ENCODE data around the gene GMPS. TPM values are rescaled to one million over a fixed set of nuclear protein-coding genes. Genes with fewer than 3 reads are reported as not detected.

GMPS gene
- total and polyA plus RNA-seq, 2 of the 8 experiments (the other 6 are each of a cell fraction or from before 2014, with no cell fraction given) = 57.7 to 175 TPM

DNA sequence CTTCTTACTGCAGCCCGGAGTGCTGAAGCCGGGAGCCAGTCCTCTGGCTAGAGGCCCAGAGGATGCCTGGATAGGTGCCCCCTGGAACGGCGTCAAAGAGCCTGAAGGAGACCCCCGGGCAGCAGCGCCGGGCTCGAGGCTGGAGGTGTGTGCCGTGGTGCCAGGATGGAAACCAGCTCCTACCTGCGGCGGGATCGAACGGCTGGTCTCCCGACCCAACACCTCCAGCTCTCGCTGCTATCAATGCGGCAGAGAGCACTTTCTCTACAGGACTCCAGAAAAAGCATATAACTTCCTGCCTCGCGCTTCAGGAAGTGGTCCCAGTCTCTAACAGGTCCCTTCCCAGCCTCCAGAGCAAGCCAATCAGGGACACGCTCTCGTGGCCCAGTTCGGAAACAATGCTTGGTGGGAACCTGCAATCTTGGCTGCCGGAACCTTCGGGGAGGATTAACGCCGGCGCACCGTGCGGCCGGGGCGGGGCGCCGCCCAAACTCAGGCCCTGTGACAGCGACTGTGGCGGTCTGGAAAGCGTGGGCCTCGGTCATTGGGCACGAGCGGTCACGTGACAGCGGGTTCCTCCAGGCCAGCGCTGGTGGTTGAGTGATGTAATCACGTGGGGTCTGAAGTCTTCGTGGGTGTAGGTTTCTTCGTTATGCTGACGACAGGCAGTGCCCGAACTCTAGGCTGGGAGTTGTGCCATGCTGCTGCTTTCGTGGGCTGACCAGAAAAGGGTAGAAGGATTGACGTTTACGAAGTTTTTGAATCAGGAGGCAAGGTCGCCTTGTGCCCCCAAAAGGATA is 16.1 kb upstream of the GMPS start, which contains the start of gene SLC33A1:
TSS of gene SLC33A1 (minus strand) at position 287 of the 800 bp plus-strand sequence. CDS start 430 bp downstream, outside the sequence.
- no peak within 1 kb of the TSS for H2BK20ac ChIP-seq (ENCODE audit: low read length)
- H3K9me3 ChIP-seq (ENCODE audit: insufficient read depth in 2 of 2, low read depth in 1 of 2, low read length in 1 of 2) = no peaks in the 10 kb centered on the region
- peak within 1 kb of the TSS; percentile 32; the same call in 1 of the 2 replicates for H2AK5ac ChIP-seq (ENCODE audit: low read depth, low read length)
- H3K14ac ChIP-seq (ENCODE audit: insufficient read length) = no peak within 1 kb of the TSS
- H3K4me2 ChIP-seq (ENCODE audit: insufficient read depth in 1 of 2, low read depth in 2 of 2, low read length in 2 of 2) = peak within 1 kb of the TSS; percentile 87 to 90
- peak; percentile 76 for FAIRE-seq
- H2BK15ac ChIP-seq (ENCODE audit: low read length) = no peak within 1 kb of the TSS
- H3K79me1 ChIP-seq (ENCODE audit: low read depth, low read length) = peaks cover 4% of the 10 kb centered on the region
- peak within 1 kb of the TSS; percentile 66 for H3K27ac ChIP-seq (ENCODE audit: low read depth, low read length)
- peak within 1 kb of the TSS; percentile 67 to 95 (median 78) for H3K9ac ChIP-seq (replicated peaks in 1 of 4; ENCODE audit: extremely low read depth in 1 of 4, low read depth in 3 of 4, low read length in 3 of 4)
- peak; percentile 97 to 98 for DNase-seq (ENCODE audit: low read depth in 1 of 2, low spot score in 2 of 2)
- H4K20me1 ChIP-seq (replicated peaks in 1 of 2; ENCODE audit: control insufficient read depth in 1 of 2, insufficient read depth in 2 of 2, low read length in 2 of 2) = peaks cover 0 to 3% of the 10 kb centered on the region in 2 experiments
- H3K4me1 ChIP-seq (replicated peaks in 1 of 4; ENCODE audit: control insufficient read depth in 3 of 4, insufficient read depth in 4 of 4, low read length in 3 of 4) = peaks cover 0 to 9% (median 3%) of the 10 kb centered on the region in 4 experiments; a peak in 4 of 7 replicates
- H3K23me2 ChIP-seq (ENCODE audit: low read depth, low read length) = peaks cover 11% of the 10 kb centered on the region
- H3K23ac ChIP-seq (ENCODE audit: insufficient read length) = no peak within 1 kb of the TSS
- POLR2A ChIA-PET (ENCODE audit: partially characterized antibody) = interaction anchor here (0.7 to 2.4 kb wide), 9 partner anchors 11 to 106 kb away, joined by 3 to 15 read pairs (median 4); partner anchors contain the start of genes C3orf33 and GMPS
- H2BK12ac ChIP-seq (ENCODE audit: low read depth, low read length) = peak within 1 kb of the TSS; percentile 3; the same call in 1 of the 2 replicates
- peak within 1 kb of the TSS; percentile 85; the same call in 1 of the 2 replicates for H3K18ac ChIP-seq (ENCODE audit: extremely low read depth, low read length)
- no peaks in the 10 kb centered on the region for H3K27me3 ChIP-seq (replicated peaks in 1 of 4; ENCODE audit: control insufficient read depth in 3 of 4, extremely low read depth in 1 of 4, insufficient read depth in 3 of 4, low read length in 3 of 4)
- H2AFZ ChIP-seq (ENCODE audit: low read length) = peak within 1 kb of the TSS; percentile 66; the same call in 1 of the 2 replicates
- H3K36me3 ChIP-seq (ENCODE audit: control insufficient read depth in 2 of 4, insufficient read depth in 4 of 4, low read length in 3 of 4) = no peaks in the 10 kb centered on the region
- no peak within 1 kb of the TSS for H3K4ac ChIP-seq (replicated peaks; ENCODE audit: insufficient read length, low read depth, low read length)
- peak within 1 kb of the TSS; percentile 85 to 96 (median 88) for H3K4me3 ChIP-seq (ENCODE audit: extremely low read depth in 1 of 4, insufficient read depth in 2 of 4, low read depth in 3 of 4, low read length in 4 of 4)
- H3K79me2 ChIP-seq (ENCODE audit: control insufficient read depth in 1 of 2, insufficient read depth in 2 of 2, low read length in 2 of 2) = peaks cover 7 to 32% of the 10 kb centered on the region in 2 experiments
- no peak within 1 kb of the TSS for H4K91ac ChIP-seq (replicated peaks; ENCODE audit: insufficient read length, low read length)
- WGBS, 2 experiments (ENCODE audit: extremely low coverage in 1 of 2, insufficient coverage in 1 of 2, insufficient read length in 1 of 2, insufficient replicate concordance in 2 of 2, low coverage in 1 of 2, low lambda C conversion rate in 2 of 2, missing lambda C conversion rate in 1 of 2) = 1% methylated on average over 42 of the region's 50 CpGs; no CpG with 5 or more reads in 1 of the 2 experiments
- peak within 1 kb of the TSS; percentile 48 for H4K5ac ChIP-seq (ENCODE audit: insufficient read length, low read depth, low read length)
- peak within 1 kb of the TSS; percentile 76 for H2BK5ac ChIP-seq (ENCODE audit: low read depth, low read length)
- CTCF ChIA-PET (ENCODE audit: partially characterized antibody) = interaction anchor here (0.6 to 2.9 kb wide), 10 partner anchors 15 to 668 kb away, joined by 3 to 10 read pairs (median 4); partner anchors contain the start of genes C3orf33 and GMPS
- H3K56ac ChIP-seq (replicated peaks; ENCODE audit: insufficient read length, low read depth, low read length) = peak within 1 kb of the TSS; percentile 52
- peak within 1 kb of the TSS; percentile 94; the same call in 1 of the 2 replicates for H4K8ac ChIP-seq (ENCODE audit: extremely low read depth, insufficient read depth, low read length)
- peak within 1 kb of the TSS; percentile 15 for H2BK120ac ChIP-seq (replicated peaks; ENCODE audit: low read depth, low read length)
- TF ChIP-seq CEBPB (IDR thresholded peaks at IDR 0.05; ENCODE audit: low read depth, low read length) (peak; percentile 80), JUND (IDR thresholded peaks at IDR 0.05; ENCODE audit: low read length) (peak; percentile 55; the same call in 1 of the 2 replicates), RAD21 (IDR thresholded peaks at IDR 0.05 in 1 of 2, conservative IDR thresholded peaks at IDR 0.05 in 1 of 2; ENCODE audit: low read depth in 2 of 2, low read length in 2 of 2) (peak in 1 of 2 experiments; percentile 0; a peak in 1 of 4 replicates), CREB1 (IDR thresholded peaks at IDR 0.05) (peak; percentile 72)
- TF ChIP-seq, protein P1, sequence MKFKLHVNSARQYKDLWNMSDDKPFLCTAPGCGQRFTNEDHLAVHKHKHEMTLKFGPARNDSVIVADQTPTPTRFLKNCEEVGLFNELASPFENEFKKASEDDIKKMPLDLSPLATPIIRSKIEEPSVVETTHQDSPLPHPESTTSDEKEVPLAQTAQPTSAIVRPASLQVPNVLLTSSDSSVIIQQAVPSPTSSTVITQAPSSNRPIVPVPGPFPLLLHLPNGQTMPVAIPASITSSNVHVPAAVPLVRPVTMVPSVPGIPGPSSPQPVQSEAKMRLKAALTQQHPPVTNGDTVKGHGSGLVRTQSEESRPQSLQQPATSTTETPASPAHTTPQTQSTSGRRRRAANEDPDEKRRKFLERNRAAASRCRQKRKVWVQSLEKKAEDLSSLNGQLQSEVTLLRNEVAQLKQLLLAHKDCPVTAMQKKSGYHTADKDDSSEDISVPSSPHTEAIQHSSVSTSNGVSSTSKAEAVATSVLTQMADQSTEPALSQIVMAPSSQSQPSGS (IDR thresholded peaks at IDR 0.05; ENCODE audit: low read length) = peak; percentile 74; the same call in 1 of the 2 replicates
- TF ChIP-seq, protein P2, sequence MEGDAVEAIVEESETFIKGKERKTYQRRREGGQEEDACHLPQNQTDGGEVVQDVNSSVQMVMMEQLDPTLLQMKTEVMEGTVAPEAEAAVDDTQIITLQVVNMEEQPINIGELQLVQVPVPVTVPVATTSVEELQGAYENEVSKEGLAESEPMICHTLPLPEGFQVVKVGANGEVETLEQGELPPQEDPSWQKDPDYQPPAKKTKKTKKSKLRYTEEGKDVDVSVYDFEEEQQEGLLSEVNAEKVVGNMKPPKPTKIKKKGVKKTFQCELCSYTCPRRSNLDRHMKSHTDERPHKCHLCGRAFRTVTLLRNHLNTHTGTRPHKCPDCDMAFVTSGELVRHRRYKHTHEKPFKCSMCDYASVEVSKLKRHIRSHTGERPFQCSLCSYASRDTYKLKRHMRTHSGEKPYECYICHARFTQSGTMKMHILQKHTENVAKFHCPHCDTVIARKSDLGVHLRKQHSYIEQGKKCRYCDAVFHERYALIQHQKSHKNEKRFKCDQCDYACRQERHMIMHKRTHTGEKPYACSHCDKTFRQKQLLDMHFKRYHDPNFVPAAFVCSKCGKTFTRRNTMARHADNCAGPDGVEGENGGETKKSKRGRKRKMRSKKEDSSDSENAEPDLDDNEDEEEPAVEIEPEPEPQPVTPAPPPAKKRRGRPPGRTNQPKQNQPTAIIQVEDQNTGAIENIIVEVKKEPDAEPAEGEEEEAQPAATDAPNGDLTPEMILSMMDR (IDR thresholded peaks at IDR 0.05; ENCODE audit: control extremely low read depth in 1 of 3, insufficient read depth in 1 of 3, low read depth in 1 of 3, low read length in 3 of 3) = no peak

All from H1 (cell line).